GOT3 (cell line): ENCODE measurements around the gene CNOT9.

Experiments used
- DNase-seq: peaks from one replicate; lab custom pipeline; 2025; ENCODE audit warnings: mixed read lengths; lab: John Stamatoyannopoulos, UW

The CNOT9 gene

DNA sequence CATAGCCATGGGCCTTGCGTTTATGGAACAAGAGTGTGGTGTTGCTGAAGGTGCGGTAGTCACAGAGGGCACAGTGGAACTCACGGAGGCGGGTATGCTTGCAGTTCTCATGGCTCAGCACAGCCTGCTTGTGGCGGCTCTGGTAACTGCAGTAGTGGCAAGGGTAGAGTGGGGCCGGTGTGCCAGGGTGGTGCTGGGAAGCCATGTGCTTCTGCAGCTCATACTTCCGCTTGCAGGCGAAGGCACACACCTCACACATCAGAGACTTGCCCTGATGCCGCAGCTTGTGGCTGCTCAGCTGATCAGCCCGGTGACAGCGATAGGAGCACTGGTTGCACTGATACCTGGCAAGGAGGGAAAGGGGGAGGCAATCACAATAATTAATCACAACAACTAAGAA is 76.1 kb downstream of the CNOT9 start:
- DNase-seq: no peak

DNA sequence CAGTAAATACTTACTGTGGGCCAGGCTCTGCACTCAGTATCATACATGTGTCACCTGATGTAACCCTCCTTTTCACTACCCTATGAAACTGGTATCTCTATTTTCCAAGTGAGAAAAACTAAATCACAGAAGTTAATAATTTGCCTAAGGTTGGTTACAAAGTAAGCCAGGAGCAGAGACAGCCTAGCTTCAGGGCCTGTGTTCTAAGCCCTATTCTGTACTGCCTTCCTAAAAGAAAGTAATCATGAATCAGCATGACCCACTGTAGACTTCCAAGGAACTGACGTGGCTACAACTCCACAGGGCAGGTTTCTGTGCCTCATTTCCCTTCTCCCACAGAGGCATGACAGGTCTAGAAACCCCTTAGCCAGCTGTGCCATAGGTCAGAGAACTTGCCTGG is 76.5 kb downstream of the CNOT9 start:
- no peak for DNase-seq
